Prostate gland (tissue), 2 donors: Measurements from ENCODE around the gene C10orf53.

ENCODE experiments used
- CTCF ChIP-seq, 4 experiments: fragments of 200-600 bp in 2 of 4; fragments of 450-650 bp in 2 of 4; sonication (generic) in 2 of 4; IDR thresholded peaks; 1 replicate in 3 of 4; 2 replicates in 1 of 4; pipeline ENCODE4 v1.5.1; 2016 to 2019; ENCODE audit warnings: antibody characterized with exemption in 4 of 4, mild to moderate bottlenecking in 2 of 4, moderate library complexity in 2 of 4
- POLR2A ChIP-seq: fragments of 450-650 bp; IDR thresholded peaks from one replicate; pipeline ENCODE4 v1.6.1; 2016; ENCODE audit warnings: antibody characterized with exemption, mild to moderate bottlenecking
- POLR2AphosphoS5 ChIP-seq: sonication (generic); formaldehyde crosslinking; IDR thresholded peaks from one replicate; pipeline ENCODE4 v1.6.1; 2017; ENCODE audit warnings: antibody characterized with exemption

- TF ChIP-seq CTCF (IDR thresholded peaks at IDR 0.05): no peak
- TF ChIP-seq POLR2A: no peak
- TF ChIP-seq POLR2AphosphoS5: no peak
These were observed 54.4 kb downstream of the C10orf53 start for GRCh38 chr10:49733866-49734265.
